ENCODE measurements around the gene TGM1.

Gene TGM1

DNA sequence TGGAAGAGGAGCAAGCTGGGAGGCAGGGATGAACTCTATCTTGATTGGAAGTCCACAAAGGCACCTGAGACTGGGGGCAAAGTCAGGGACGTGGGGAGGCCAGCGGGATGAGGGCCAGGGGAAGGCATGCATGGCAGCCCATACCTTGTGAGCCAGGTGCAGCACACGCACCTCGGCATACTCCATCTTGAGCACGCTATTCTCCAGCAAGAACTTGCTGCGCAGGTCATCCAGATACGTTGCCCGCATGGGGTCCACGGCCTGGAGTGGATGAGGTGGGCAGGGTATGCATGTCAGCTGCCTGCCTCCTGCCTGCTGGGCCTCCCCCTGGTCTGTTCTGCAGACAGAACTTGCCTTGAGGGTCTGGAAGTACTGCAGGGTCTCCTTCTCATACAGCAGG, 4.5 kb upstream of the TGM1 start:
- Mint-ChIP-seq H3K4me3 (no peak overlapping the region), H3K27me3 (no peaks in the 10 kb centered on the region), H3K4me1 (peaks cover 15% of the 10 kb centered on the region), H3K9me3 (no peaks in the 10 kb centered on the region), H3K27ac (no peak overlapping the region)
- ATAC-seq (no peak), DNase-seq (no peak)

DNA sequence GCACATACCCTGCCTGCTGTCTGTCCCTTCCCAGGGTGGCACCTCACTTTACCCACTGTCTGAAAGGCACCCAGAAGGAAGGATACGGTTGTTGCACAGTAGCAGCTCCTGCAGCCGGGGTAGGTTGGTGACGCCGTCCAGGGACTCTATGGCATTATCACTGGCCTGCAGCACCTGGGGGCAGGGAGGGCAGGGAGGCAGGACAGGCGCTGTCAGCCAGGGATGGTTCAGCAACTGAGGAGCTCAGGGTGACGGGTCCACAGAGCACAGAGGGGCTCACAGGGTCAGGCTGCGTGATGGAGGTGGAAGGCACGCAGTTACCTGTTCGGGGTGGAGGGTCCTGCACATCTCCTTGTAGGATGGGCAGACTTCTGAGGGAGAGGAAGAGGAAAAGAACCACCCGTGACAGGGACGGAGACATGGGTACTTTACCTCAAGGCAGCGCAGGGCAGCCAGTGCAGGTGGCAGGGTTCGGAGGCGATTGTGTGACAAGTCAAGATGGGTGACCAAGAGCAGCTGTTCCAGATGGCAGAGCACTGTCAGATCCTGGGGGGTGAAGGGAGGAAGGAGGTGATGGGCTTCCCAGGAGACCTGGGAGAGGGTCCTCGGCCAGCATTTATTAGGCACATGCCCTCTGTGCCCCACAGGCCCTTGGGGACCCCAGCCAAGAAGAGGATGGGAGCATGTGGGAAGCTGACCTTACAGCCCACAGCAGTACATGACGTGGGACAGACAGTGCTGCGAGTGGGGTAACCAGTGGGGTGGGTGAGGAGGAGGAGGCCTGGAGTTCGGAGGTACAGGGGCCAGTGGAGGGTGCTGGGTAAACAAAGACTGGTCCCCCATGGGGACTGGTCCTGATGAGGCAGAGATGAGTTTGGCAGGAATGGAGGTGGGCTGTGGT, 3.6 kb upstream of the TGM1 start:
- Mint-ChIP-seq H3K27me3 (no peaks in the 10 kb centered on the region), H3K4me1 (peaks cover 5% of the 10 kb centered on the region), H3K4me3 (no peak overlapping the region), H3K9me3 (no peaks in the 10 kb centered on the region), H3K27ac (peak overlapping the region in 1 of 2 donors; percentile 14)
- DNase-seq (no peak), ATAC-seq (no peak)

DNA sequence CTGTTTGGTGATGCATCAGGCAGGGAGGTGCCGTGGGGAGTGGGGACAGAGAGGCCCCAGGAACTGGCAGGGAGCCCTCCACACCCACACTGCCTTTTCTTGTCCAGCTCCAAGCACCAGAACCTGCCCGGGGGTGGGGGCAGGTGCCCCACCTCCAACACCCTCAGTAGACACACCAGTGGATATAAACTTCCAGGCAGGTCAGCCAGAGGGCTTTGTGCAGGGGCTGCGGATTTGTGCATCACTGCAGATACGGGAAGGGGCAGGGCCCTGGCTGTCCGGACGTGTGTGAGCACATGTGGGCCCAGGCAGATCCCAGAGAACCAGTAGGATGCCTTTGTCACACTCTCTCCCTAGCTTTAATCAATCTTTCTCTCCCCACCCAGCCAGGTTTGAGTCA, 1.3 kb upstream of the TGM1 start:
- no peak for ATAC-seq
- Mint-ChIP-seq H3K4me1 (peaks cover 2% of the 10 kb centered on the region), H3K4me3 (no peak overlapping the region), H3K27me3 (no peaks in the 10 kb centered on the region), H3K27ac (no peak overlapping the region), H3K9me3 (no peaks in the 10 kb centered on the region)
- DNase-seq = no peak

DNA sequence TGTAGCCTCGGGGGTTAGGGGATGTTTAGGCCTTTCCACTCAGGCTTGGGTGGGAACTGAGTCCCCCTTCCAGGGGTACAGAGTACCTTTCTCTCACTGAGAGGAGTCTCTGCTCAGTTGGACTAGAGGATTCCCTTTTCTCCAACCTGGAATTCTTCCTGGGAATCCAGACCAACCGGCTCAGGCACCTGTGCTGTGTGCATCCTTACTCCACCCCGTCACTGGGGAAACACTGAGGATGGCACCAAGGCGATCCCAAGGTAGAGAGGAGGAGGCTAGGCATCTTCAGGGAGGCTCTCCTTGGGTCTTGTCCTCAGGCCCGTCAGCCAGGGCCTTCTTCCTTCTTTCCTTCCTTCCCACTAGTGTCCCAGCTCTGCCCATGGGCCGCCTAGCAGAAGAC, 871 bp upstream of the TGM1 start:
- ATAC-seq = no peak
- Mint-ChIP-seq H3K4me3 (no peak overlapping the region), H3K27me3 (no peaks in the 10 kb centered on the region), H3K27ac (peak overlapping the region in 1 of 2 donors; percentile 45), H3K4me1 (no peaks in the 10 kb centered on the region), H3K9me3 (no peaks in the 10 kb centered on the region)
- DNase-seq = no peak

DNA sequence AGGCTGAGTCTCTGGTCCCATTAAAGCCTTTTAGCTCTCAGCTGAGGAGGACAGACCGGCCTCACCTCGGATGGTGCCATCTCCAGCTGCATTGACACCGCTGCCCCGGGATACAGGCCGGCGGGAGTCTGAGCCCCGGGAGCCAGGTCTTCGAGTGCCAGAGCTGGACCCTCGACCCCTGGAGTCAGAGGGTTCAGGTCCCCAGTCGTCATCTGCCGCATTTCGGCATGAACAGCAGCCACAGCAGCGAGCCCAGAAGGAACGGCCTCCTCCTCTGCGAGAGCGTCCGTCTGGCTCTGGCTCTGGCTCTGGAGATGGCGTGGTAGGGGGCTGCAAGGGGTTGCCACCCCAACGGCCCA, 1.0 kb downstream of the TGM1 start:
- Mint-ChIP-seq H3K9me3 (no peaks in the 10 kb centered on the region), H3K4me3 (no peak overlapping the region), H3K27ac (no peak overlapping the region), H3K27me3 (no peaks in the 10 kb centered on the region), H3K4me1 (no peaks in the 10 kb centered on the region)
- ATAC-seq (no peak), DNase-seq (no peak)

DNA sequence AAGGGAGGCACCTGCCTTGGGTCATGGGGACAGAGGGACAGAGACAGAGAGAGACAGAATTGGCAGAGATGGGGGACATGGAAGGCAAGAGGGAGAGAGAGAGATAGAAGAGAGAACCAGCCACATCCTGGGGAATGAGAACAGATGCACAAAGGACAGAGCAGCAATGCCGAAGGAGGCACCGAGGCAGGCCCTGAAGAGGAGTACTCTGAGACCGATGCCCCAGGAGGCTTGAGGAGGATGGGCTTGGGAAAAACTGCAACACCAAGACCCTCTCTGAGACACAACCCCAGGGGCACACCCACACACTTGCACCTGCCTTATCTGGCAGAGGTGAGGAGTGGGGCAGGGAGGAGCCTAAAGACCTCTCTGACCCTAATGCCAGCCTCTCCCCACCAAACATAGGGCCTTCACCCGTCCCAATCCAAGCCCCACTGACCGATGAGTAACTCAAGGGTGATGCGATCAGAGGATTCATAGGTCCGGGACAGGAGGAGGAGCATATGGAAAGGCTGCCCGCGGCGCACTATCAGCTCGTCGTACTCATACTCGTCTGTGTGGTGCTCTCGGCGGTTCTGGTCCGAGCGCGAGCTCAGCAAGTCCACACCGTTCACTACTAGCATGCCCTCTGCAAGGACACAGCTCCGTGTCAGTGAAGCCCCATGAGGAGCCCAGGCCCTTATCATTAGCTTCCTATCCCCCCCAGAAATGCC, 1.6 kb downstream of the TGM1 start:
- H3K27me3 Mint-ChIP-seq = no peaks in the 10 kb centered on the region

DNA sequence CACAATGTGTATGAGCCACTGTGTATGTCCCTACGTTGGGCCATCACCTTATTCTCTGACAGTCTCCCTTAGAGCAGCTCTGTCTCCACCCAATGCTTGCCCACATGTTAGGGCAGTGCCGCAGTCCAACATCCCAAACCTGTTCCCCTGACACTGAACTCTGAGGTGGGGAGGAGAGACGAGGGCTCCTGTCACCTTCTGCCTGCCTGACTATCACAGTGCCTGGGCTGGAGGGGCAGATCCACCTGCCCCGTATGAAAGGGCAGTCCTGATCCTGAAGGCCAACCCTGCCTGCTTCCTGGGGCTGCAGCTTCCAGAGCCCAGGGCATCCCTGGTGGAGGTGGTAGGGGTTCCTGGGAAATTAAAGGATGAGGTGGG, 2.2 kb downstream of the TGM1 start:
- no peaks in the 10 kb centered on the region for H3K27me3 Mint-ChIP-seq
- H3K4me3 Mint-ChIP-seq = no peak overlapping the region
- ATAC-seq (no peak), DNase-seq (no peak)
- no peaks in the 10 kb centered on the region for H3K9me3 Mint-ChIP-seq
- no peak overlapping the region for H3K27ac Mint-ChIP-seq
- H3K4me1 Mint-ChIP-seq = no peaks in the 10 kb centered on the region

More for the DNA sequence above, 1.6 kb downstream of the TGM1 start:
- Mint-ChIP-seq H3K4me3 (no peak overlapping the region), H3K9me3 (no peaks in the 10 kb centered on the region), H3K27ac (no peak overlapping the region), H3K4me1 (no peaks in the 10 kb centered on the region)
- DNase-seq (no peak), ATAC-seq (no peak)

DNA sequence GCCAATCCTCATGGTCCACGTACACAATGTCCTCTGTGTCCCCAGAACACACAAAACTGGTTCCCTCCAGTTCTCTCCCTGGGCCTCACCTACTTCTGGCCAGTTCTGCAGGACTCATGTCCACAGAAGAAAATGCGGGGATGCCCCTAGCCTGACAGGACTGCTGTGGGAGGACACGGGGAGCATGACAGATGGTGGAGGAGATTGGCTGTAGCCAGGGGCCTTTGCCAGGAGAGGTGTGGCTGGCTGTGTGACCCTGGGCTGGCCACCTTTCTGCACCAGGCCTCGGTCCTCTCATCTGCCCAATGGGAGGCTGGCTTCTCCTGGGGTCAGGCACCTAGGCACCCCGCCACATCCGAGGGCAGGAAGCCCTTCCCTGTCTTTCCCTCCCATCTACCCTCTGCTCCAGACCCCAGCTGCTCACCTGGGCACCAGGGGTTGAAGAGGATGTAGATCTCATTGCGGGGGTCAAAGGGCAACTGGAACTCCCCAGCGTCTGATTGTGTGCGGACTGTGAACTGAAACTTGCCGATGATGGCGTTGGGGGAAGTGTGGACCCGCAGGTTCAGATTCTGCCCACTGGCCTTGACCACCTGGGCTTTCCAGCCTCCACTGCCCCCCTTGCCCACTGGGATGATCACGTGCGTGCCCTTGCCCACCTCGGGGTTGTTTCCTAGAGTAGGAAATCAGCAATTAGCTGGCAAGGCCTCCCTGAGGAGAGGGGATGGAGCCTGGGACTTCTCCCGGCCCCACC, 2.8 kb downstream of the TGM1 start:
- Mint-ChIP-seq H3K4me1 (no peaks in the 10 kb centered on the region), H3K27ac (no peak overlapping the region), H3K9me3 (no peaks in the 10 kb centered on the region), H3K27me3 (no peaks in the 10 kb centered on the region), H3K4me3 (no peak overlapping the region)
- DNase-seq = no peak
- no peak for ATAC-seq

DNA sequence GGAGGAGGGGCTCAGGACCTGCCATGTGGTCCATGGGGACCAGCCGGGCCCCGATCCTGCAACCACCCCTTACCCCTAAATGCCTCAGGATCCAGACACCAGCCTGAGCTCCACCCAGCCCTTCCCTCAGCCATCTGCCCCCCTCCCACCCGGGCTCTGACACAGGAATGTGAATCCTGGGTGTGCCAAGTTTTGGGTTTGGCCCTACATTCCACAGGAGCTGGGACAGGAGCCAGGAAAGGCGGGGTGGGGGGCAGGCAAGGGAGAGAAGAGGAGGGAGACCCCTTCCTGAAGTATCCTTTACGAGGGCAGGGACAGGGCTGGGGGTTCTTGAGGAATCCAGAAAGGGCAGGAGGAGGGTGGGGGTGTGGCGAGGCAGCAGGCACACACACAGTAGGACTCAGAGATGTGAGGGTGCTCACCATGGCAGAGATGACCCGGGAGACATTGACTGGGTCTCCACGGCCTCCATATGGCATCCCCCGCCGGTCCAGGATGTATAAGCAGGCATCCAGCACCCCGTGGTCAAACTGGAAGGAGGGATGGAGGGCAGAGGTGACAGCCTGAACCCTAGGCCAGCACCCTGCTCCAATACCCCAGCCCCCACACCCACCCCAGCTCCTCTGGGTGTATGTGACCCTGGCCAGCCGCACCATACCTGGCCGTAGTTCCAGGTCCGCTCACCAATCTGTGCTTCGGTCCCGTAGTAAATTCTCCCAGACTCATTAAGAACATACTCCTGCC, 3.5 kb downstream of the TGM1 start:
- no peak overlapping the region for H3K4me3 Mint-ChIP-seq
- H3K4me1 Mint-ChIP-seq = no peaks in the 10 kb centered on the region
- no peak for ATAC-seq
- no peak overlapping the region for H3K27ac Mint-ChIP-seq
- no peaks in the 10 kb centered on the region for H3K9me3 Mint-ChIP-seq
- no peaks in the 10 kb centered on the region for H3K27me3 Mint-ChIP-seq
- no peak for DNase-seq

DNA sequence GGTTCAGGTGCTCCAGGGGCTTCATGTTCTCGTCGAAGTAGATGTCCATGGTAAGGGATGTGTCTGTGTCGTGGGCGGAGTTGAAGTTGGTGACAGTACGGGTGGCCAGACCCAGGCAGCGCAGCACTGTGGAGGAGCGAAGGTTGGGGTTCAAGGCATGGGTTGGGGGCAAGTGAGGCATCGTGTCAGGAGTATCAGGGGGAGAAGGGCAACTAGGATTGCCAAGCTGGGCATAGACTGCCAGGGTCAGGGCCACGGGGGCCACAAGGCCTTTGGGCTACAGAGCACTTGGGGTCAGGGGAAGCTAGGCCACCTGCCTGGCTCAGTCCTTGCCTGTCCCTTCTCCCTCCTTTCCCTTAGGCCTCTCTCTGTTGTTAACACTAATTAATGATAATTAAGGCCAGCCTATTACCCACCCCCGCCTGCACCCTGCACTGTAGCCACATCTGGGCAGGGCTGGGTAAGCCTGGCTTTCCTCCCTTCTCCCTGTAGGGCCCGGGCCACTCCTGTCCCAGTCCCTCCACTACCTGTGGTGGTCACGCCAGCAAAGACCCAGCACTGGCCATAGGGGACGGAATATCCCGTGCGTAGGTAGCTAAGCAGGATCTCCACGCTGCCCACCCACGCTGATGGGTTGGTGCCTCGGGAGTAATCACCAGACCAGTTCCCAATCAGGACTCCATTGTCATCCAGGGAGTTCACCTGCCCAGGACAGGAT, 4.3 kb downstream of the TGM1 start:
- ATAC-seq (no peak), DNase-seq (no peak)
- Mint-ChIP-seq H3K9me3 (no peaks in the 10 kb centered on the region), H3K4me3 (no peak overlapping the region), H3K27me3 (no peaks in the 10 kb centered on the region), H3K27ac (no peak overlapping the region), H3K4me1 (no peaks in the 10 kb centered on the region)

DNA sequence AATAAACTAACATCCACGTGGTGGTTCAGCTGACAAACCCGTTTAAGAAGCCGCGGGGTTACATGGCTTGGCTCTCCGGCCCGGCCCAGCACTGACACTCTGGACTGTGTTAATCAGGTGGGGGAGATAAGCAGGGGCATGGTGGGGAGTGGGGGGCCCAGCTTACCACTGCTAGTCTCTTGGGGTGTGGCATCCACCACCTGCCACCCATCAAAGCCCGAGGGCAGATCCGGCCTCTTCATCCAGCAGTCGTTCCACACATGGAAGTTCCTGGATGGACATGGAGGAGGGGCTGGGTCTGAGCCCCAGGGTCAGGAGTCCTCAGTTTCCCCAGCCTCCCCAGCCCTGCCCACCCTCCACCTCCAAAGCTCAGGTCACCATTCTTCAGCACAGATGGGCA, 4.9 kb downstream of the TGM1 start:
- no peaks in the 10 kb centered on the region for H3K27me3 Mint-ChIP-seq
- H3K4me1 Mint-ChIP-seq = no peaks in the 10 kb centered on the region
- DNase-seq (no peak), ATAC-seq (no peak)
- no peaks in the 10 kb centered on the region for H3K9me3 Mint-ChIP-seq
- H3K4me3 Mint-ChIP-seq = no peak overlapping the region
- H3K27ac Mint-ChIP-seq = no peak overlapping the region

DNA sequence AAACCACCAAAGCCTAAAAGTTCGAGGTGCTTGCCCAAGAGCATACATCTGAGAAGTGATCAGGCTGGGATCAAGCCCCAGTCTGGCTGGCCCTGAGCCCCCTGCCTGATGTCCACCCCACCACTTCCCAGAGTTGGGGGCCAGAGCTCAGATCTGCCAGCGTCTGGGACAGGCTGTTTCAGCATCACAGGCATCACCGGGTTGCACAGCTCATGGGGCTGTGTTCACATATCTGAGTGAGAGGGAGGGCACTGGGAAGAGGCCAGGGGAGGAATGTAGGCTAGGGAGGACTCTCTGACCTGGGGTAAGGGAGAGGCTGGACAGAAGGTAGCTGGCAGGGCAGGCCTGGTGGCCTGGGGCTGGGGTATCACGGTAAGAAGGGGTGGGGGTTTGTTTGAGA, 6.0 kb downstream of the TGM1 start:
- Mint-ChIP-seq H3K9me3 (no peaks in the 10 kb centered on the region), H3K27me3 (no peaks in the 10 kb centered on the region), H3K27ac (no peak overlapping the region), H3K4me1 (no peaks in the 10 kb centered on the region), H3K4me3 (no peak overlapping the region)
- ATAC-seq (no peak), DNase-seq (no peak)

DNA sequence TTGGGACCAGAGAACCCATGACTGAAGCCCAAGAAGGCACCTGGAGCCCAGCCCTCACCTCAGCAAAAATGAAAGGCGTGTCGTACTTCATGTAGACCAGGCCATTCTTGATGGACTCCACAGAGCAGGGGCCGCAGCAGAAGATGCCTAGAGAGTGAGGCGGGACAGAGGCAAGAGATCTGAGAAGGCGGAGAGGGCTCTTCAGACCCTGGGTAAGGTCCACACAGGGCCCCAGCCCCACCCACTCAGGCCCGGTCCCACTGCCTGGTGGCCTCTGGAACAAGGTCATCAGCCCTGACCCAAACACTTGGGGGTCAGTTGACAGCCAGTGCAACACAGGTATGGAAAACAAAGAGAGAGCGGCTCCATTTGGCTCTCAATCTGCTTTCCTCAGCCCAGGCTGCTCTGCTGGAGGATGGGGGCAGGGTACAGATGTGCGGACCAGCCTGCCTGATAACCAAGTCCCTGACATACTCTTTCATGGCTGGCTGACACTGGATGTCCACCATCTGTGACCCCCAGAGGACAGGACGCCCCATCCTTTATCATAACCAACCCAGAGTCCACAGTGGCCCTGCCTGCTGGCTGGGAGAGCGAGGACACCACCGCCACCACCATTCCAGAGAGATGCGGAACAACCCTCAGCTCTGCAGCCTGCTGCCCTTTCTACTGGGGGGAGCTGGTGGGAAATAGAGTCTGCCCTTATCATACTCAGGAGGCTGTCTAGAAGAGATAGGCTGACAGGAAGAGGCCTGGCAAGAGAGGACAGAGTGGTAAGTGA, 6.9 kb downstream of the TGM1 start:
- ATAC-seq (no peak), DNase-seq (no peak)
- Mint-ChIP-seq H3K4me1 (peaks cover 7% of the 10 kb centered on the region), H3K4me3 (no peak overlapping the region), H3K27me3 (no peaks in the 10 kb centered on the region), H3K9me3 (no peaks in the 10 kb centered on the region), H3K27ac (peak overlapping the region in 1 of 2 donors; percentile 34)

DNA sequence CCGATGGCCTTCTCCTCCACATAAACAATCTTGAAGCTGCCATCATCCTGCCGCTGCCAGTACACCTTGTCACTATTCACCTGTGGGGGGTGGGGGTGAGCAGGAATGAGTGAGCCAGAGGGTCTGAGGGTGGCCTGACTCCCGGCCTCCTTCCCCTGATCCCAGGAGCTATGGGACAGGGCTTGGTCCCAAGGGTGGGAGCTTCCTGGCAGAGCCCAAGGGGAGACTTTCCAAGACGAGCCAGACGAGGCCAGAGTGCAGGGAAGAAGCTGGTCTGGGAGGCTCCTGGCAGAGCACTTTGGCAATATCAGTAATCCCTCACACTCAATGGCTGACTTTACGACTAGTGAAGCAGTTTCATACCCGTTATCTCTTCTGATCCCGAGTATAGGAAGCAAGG, 7.5 kb downstream of the TGM1 start:
- DNase-seq (no peak), ATAC-seq (no peak)
- peak overlapping the region in 1 of 2 donors; percentile 12 for H3K27ac Mint-ChIP-seq
- no peaks in the 10 kb centered on the region for H3K9me3 Mint-ChIP-seq
- no peak overlapping the region for H3K4me3 Mint-ChIP-seq
- peaks cover 12% of the 10 kb centered on the region for H3K4me1 Mint-ChIP-seq
- no peaks in the 10 kb centered on the region for H3K27me3 Mint-ChIP-seq

All from stimulated activated naive CD8-positive, alpha-beta T cell treated with anti-CD3 and anti-CD28 coated beads, Interleukin-15, amount 100 ng/mL, for 72 hours (primary cell).